Measurements from ENCODE around the gene WDFY4.

WDFY4 gene

DNA sequence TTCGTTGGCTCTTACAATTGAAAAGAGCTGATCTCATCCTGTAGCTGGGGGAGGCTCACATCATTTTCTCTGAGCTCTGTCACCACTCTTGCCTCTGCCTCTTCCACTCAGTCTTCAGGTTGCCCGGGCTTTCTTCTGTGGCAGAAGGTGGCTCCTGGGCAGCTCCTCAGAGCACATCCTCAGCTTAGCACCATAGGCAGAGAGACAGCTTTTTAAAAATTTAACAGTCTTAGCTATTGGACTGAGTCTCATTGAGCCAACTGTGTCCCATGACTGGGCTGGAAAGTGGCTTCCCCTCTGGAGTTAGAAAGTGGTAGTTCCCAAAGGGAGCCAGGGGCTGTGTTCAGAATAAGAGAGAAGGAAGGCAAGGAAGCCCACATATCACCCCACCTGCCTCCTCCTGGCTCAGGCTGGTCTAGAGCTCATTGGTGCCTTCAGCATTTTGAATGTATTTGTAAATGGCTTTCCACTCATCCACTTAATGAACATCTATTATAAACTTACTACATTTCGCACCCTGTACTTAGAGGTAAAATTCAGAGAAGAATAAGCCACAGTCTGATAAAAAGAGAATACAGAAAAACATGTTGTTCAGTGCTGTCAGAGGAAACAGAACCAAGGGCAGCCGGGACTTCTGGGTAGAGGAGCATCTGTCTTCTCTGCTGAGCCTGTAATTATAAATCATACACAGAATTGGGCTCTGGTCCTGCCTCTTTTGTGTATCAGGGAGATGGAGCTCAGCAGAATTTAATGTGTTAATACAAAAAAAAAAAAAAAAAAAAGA lies 119.3 kb downstream of the WDFY4 start:
- no peak overlapping the region for H3K27ac Mint-ChIP-seq

GRCh38 chr10:48804740-48805182 lies 120.1 kb downstream of the WDFY4 start:
- Mint-ChIP-seq H3K4me1 (peaks cover 11% of the 10 kb centered on the region), H3K27ac (no peak overlapping the region), H3K4me3 (no peak overlapping the region), H3K9me3 (peaks cover 5% of the 10 kb centered on the region), H3K36me3 (peaks cover 5% of the 10 kb centered on the region)
- DNase-seq (ENCODE audit: low spot score in 2 of 2) (no peak), ATAC-seq (no peak)

More for the DNA sequence above, 119.3 kb downstream of the WDFY4 start:
- ATAC-seq, result no peak
- peaks cover 11% of the 10 kb centered on the region for H3K9me3 Mint-ChIP-seq
- peaks cover 12% of the 10 kb centered on the region for H3K4me1 Mint-ChIP-seq
- DNase-seq (ENCODE audit: low spot score in 2 of 2), result no peak
- peaks cover 5% of the 10 kb centered on the region for H3K36me3 Mint-ChIP-seq
- no peak overlapping the region for H3K4me3 Mint-ChIP-seq

DNA sequence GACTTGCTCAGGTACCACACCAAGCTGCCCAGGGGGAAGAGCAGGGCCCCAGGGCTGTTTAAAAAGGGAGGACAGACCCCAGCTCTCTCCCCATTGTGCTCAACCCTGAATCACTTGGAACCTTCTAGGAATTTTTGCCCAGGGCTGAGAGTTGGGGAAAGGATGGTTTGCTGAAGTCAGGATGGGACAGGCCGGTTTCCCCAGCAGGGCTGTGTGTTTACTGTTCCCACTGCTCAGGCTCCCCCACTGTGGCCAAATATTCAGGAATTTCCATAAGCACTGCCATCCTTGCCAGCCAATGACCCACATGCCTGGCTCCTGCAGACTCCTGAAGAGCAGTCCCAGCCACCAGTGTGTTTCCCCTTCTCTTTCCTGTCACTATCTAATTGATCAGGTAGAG lies 120.7 kb downstream of the WDFY4 start:
- ATAC-seq (no peak), DNase-seq (ENCODE audit: low spot score in 2 of 2) (no peak)
- Mint-ChIP-seq H3K4me1 (peaks cover 5% of the 10 kb centered on the region), H3K9me3 (no peaks in the 10 kb centered on the region), H3K36me3 (peaks cover 5% of the 10 kb centered on the region), H3K4me3 (no peak overlapping the region), H3K27ac (no peak overlapping the region)

- no peak overlapping the region for H3K4me3 Mint-ChIP-seq
- no peaks in the 10 kb centered on the region for H3K9me3 Mint-ChIP-seq
- no peak for ATAC-seq
- H3K27ac Mint-ChIP-seq, result no peak overlapping the region
- H3K4me1 Mint-ChIP-seq, result peaks cover under 1% of the 10 kb centered on the region
- no peak for DNase-seq (ENCODE audit: low spot score in 2 of 2)
- H3K36me3 Mint-ChIP-seq, result peaks cover 5% of the 10 kb centered on the region
These were observed 121.2 kb downstream of the WDFY4 start for GRCh38 chr10:48805848-48806247.

DNA sequence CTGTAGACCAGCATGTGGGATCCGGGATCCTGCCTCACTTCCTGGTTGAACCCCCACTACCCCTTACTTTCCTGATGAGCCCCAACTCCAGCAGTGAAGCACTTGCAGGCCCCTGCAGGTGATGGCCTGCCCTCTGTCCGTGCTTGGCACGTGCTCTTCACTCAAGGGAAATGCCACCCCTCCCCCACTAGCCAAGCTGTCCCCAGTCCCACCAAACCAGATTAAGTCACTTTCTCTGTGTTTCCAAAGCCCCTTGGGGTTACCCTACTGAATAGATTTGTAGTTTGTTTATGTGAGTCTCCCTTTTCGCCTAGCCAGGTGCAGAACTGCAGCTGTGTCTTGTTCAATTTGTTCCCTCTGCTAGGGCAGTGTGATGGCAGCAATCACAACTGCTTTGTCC lies 121.7 kb downstream of the WDFY4 start:
- Mint-ChIP-seq H3K4me3 (no peak overlapping the region), H3K27ac (no peak overlapping the region), H3K4me1 (no peaks in the 10 kb centered on the region), H3K9me3 (no peaks in the 10 kb centered on the region), H3K36me3 (peaks cover 5% of the 10 kb centered on the region)
- ATAC-seq (no peak), DNase-seq (ENCODE audit: low spot score in 2 of 2) (no peak)

DNA sequence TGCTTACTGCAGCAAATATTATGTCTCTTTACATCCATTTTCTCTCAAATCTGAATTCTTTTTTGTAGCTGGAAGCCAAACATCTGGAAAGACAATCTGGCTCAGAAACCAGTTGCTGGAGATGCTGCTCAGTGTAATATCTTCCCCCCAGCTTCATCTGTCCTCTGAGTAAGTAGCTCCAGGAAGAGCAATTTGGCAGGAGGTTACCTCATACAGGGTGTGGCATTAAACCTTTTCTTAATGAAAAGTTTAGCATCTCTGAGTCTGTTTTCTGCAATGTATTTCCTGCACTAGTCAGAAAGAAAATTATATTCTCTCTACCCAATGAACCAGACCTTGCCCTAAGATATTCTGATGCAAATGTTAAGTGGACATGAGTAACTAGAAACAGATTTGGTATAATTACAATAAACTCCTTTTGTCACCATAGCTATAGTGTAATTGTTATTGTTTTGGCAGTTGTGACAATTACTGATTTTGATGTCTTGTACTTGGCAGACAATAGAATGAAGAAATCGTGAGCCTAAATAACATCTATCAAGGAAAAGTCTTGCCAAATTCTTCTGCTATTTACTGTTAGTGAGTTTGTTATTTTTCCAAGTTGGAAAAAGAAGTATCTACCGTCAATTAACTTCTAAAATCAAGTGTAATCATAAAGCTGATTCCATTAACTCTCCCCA lies 123.3 kb downstream of the WDFY4 start:
- no peak overlapping the region for H3K27ac Mint-ChIP-seq
- H3K4me3 Mint-ChIP-seq, result no peak overlapping the region
- no peaks in the 10 kb centered on the region for H3K9me3 Mint-ChIP-seq
- DNase-seq (ENCODE audit: low spot score in 2 of 2), result no peak
- H3K36me3 Mint-ChIP-seq, result peaks cover 5% of the 10 kb centered on the region
- ATAC-seq, result no peak
- no peaks in the 10 kb centered on the region for H3K4me1 Mint-ChIP-seq

DNA sequence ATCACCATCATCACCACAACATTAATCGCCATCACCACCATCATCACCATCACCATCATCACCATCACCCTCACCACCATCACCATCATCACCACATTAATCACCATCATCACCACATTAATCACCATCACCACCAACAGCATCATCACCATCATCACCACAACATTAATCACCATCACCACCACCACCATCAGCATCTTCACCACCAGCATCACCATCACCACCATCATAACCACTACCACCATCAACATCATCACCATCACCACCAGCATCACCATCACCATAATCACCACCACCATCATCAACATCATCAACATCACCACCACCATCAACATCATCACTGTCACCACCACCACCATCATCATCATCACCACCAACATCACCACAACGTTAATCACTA lies 124.6 kb downstream of the WDFY4 start:
- Mint-ChIP-seq H3K9me3 (no peaks in the 10 kb centered on the region), H3K36me3 (no peaks in the 10 kb centered on the region), H3K4me1 (no peaks in the 10 kb centered on the region), H3K27ac (no peak overlapping the region), H3K4me3 (no peak overlapping the region)
- DNase-seq (ENCODE audit: low spot score in 2 of 2), result no peak
- ATAC-seq, result no peak

DNA sequence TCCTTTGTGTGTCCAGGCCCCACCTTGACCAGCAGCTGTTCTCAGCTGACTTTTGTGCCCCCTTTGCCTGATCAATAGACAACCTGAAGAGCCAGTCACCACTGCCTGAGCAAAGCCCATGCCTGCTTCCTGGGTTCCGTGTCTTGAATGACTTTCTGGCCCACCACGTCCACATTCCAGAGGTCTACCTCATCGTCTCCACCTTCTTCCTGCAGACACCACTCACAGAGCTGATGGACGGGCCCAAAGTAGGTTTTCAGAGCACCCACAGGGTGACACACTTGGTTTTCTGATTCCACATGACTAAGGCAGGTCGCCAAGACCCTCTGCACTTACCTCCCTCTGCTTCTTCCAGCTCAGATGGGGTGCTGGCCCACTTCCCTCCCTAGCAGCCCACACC lies 126.8 kb downstream of the WDFY4 start:
- no peak overlapping the region for H3K4me3 Mint-ChIP-seq

GRCh38 chr10:48811917-48812316 lies 127.2 kb downstream of the WDFY4 start:
- DNase-seq (ENCODE audit: low spot score in 2 of 2) (no peak), ATAC-seq (no peak)
- no peaks in the 10 kb centered on the region for H3K36me3 Mint-ChIP-seq
- H3K4me1 Mint-ChIP-seq, result no peaks in the 10 kb centered on the region
- no peaks in the 10 kb centered on the region for H3K9me3 Mint-ChIP-seq
- H3K27ac Mint-ChIP-seq, result no peak overlapping the region
- H3K4me3 Mint-ChIP-seq, result no peak overlapping the region

More for the DNA sequence above, 126.8 kb downstream of the WDFY4 start:
- DNase-seq (ENCODE audit: low spot score in 2 of 2) (no peak), ATAC-seq (no peak)
- no peak overlapping the region for H3K27ac Mint-ChIP-seq
- H3K36me3 Mint-ChIP-seq, result no peaks in the 10 kb centered on the region
- H3K9me3 Mint-ChIP-seq, result no peaks in the 10 kb centered on the region
- H3K4me1 Mint-ChIP-seq, result no peaks in the 10 kb centered on the region

- ATAC-seq (no peak), DNase-seq (ENCODE audit: low spot score in 2 of 2) (no peak)
- Mint-ChIP-seq H3K4me1 (no peaks in the 10 kb centered on the region), H3K9me3 (no peaks in the 10 kb centered on the region), H3K27ac (no peak overlapping the region), H3K4me3 (no peak overlapping the region), H3K36me3 (no peaks in the 10 kb centered on the region)
These were observed 128.6 kb downstream of the WDFY4 start for GRCh38 chr10:48813291-48813690.

DNA sequence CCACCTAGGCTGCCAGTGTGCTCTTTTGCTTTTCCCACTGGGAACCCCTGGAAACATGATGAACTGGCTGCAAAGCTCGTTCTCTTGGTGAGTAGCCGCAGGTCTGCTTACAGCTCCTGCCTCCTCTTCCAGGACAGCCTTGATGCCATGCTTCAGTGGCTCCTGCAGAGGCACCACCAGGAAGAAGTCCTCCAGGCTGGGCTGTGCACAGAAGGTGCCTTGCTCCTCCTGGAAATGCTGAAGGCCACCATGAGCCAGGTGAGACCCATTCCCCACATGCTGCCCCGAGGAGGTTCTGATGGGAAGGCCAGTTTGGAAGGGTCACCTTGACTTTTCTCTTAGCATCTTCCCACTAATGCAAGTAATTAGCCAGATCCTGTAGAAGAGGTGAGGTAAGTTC lies 129.2 kb downstream of the WDFY4 start:
- Mint-ChIP-seq H3K4me1 (no peaks in the 10 kb centered on the region), H3K27ac (no peak overlapping the region), H3K36me3 (no peaks in the 10 kb centered on the region), H3K9me3 (no peaks in the 10 kb centered on the region), H3K4me3 (no peak overlapping the region)
- no peak for DNase-seq (ENCODE audit: low spot score in 2 of 2)
- ATAC-seq, result no peak

DNA sequence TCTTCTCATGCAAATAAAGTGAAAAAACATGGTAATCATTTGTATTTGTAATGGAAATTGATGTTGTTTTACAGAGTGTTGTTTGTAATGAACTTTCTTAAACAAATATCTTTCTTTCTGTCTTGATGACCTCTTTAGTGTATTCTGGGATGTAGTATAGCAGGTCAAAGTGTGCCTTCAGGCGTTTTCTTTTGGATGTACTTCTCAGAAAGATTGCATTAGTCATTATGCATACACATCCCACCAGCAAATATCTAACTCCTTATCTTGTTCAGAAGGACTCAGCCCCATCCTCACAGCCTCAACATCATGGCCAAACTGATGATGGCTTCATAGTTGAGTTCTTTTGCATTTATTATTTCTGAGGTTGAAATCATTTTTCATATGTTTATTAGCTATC lies 130.3 kb downstream of the WDFY4 start:
- no peak overlapping the region for H3K27ac Mint-ChIP-seq
- DNase-seq (ENCODE audit: low spot score in 2 of 2) (no peak), ATAC-seq (no peak)
- no peaks in the 10 kb centered on the region for H3K36me3 Mint-ChIP-seq
- H3K4me3 Mint-ChIP-seq, result no peak overlapping the region
- H3K4me1 Mint-ChIP-seq, result no peaks in the 10 kb centered on the region
- H3K9me3 Mint-ChIP-seq, result no peaks in the 10 kb centered on the region

GRCh38 chr10:48817141-48817540 lies 132.5 kb downstream of the WDFY4 start:
- no peak overlapping the region for H3K4me3 Mint-ChIP-seq
- no peaks in the 10 kb centered on the region for H3K36me3 Mint-ChIP-seq
- H3K9me3 Mint-ChIP-seq, result no peaks in the 10 kb centered on the region
- ATAC-seq, result no peak
- H3K4me1 Mint-ChIP-seq, result no peaks in the 10 kb centered on the region
- H3K27ac Mint-ChIP-seq, result no peak overlapping the region
- DNase-seq (ENCODE audit: low spot score in 2 of 2), result no peak

DNA sequence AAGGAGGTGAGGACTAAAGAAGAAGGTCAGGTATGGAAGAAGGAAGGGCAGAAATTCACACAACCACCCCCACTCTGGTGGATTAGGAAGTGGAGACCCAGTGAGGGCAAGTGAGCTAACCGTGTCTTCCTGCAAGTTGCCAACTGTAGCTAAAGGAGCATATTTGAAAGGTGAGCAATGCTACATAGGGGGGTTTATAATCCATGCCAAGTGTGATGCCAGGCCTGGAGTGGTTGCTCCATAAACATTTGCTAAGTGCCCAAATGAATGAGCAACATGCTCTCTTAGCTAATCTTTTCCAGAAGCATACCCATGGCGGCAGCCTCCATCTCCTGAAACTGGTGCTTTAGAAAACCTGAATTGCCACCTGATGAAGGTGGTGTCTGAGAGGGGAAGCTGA lies 133.4 kb downstream of the WDFY4 start:
- no peaks in the 10 kb centered on the region for H3K9me3 Mint-ChIP-seq
- ATAC-seq, result no peak
- no peak overlapping the region for H3K27ac Mint-ChIP-seq
- no peaks in the 10 kb centered on the region for H3K36me3 Mint-ChIP-seq
- H3K4me1 Mint-ChIP-seq, result no peaks in the 10 kb centered on the region
- H3K4me3 Mint-ChIP-seq, result no peak overlapping the region
- no peak for DNase-seq (ENCODE audit: low spot score in 2 of 2)

GRCh38 chr10:48818861-48819520 lies 134.3 kb downstream of the WDFY4 start:
- Mint-ChIP-seq H3K4me3 (no peak overlapping the region), H3K9me3 (no peaks in the 10 kb centered on the region), H3K36me3 (no peaks in the 10 kb centered on the region), H3K27ac (no peak overlapping the region), H3K4me1 (no peaks in the 10 kb centered on the region)
- no peak for DNase-seq (ENCODE audit: low spot score in 2 of 2)
- ATAC-seq, result no peak

GRCh38 chr10:48819783-48820182 lies 135.1 kb downstream of the WDFY4 start:
- no peak for ATAC-seq
- H3K4me3 Mint-ChIP-seq, result no peak overlapping the region
- no peaks in the 10 kb centered on the region for H3K36me3 Mint-ChIP-seq
- H3K9me3 Mint-ChIP-seq, result no peaks in the 10 kb centered on the region
- H3K27ac Mint-ChIP-seq, result no peak overlapping the region
- H3K4me1 Mint-ChIP-seq, result no peaks in the 10 kb centered on the region
- no peak for DNase-seq (ENCODE audit: low spot score in 2 of 2)
